Measurements from ENCODE around the gene ACTL9. TPM values are rescaled to one million over a fixed set of nuclear protein-coding genes. Genes with fewer than 3 reads are reported as not detected.

Gene ACTL9
- total RNA-seq, 1 experiment from 2014 or later = not detected

GRCh38 chr19:8648240-8648639 lies 50.4 kb downstream of the ACTL9 start:
- H3K36me3 Mint-ChIP-seq (ENCODE audit: insufficient read depth, unreplicated experiment) = no peaks in the 10 kb centered on the region
- no peak overlapping the region for H3K27ac Mint-ChIP-seq (ENCODE audit: unreplicated experiment)
- TF ChIP-seq, protein P1, sequence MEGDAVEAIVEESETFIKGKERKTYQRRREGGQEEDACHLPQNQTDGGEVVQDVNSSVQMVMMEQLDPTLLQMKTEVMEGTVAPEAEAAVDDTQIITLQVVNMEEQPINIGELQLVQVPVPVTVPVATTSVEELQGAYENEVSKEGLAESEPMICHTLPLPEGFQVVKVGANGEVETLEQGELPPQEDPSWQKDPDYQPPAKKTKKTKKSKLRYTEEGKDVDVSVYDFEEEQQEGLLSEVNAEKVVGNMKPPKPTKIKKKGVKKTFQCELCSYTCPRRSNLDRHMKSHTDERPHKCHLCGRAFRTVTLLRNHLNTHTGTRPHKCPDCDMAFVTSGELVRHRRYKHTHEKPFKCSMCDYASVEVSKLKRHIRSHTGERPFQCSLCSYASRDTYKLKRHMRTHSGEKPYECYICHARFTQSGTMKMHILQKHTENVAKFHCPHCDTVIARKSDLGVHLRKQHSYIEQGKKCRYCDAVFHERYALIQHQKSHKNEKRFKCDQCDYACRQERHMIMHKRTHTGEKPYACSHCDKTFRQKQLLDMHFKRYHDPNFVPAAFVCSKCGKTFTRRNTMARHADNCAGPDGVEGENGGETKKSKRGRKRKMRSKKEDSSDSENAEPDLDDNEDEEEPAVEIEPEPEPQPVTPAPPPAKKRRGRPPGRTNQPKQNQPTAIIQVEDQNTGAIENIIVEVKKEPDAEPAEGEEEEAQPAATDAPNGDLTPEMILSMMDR (IDR thresholded peaks at IDR 0.05; ENCODE audit: unreplicated experiment) = no peak
- DNase-seq = no peak
- H3K9me3 Mint-ChIP-seq (ENCODE audit: low read depth, unreplicated experiment) = no peaks in the 10 kb centered on the region
- no peak overlapping the region for H3K4me3 Mint-ChIP-seq (ENCODE audit: low read depth, unreplicated experiment)
- peaks cover 50% of the 10 kb centered on the region for H3K27me3 Mint-ChIP-seq (ENCODE audit: unreplicated experiment)
- intact Hi-C loops (cut with micrococcal nuclease; ENCODE audit: unreplicated experiment) = loop anchor here (10.0 kb wide), 1 partner anchor 63 kb away; no protein-coding TSS in a partner anchor
- no peaks in the 10 kb centered on the region for H3K4me1 Mint-ChIP-seq (ENCODE audit: low read depth, unreplicated experiment)
- no TSS peak for BruUV-seq (replicated peaks)
- CTCF ChIA-PET = interaction anchor here (0.7 kb wide), 1 partner anchor 769 kb away, joined by 5 read pairs; no protein-coding TSS in a partner anchor

Other genes starting within 250 kb of the ACTL9 start
- 0.47 TPM in 1 of 2 replicates, not detected in the other for gene PRAM1, start 196.2 kb downstream of the ACTL9 start, total RNA-seq (2022)
- gene ZNF414, start 184.6 kb downstream of the ACTL9 start, total RNA-seq (2022) = 8.7 and 11.8 TPM in 2 replicates
- 1.3 TPM in 1 of 2 replicates, not detected in the other for gene MYO1F, start 121.4 kb downstream of the ACTL9 start, total RNA-seq (2022)
- 0.76 TPM in 1 of 2 replicates, not detected in the other for gene ADAMTS10, start 88.1 kb downstream of the ACTL9 start, total RNA-seq (2022)
- gene NFILZ, start 68.2 kb downstream of the ACTL9 start, total RNA-seq (2022) = not detected in 2 replicates
- gene OR2Z1, start 22.8 kb upstream of the ACTL9 start, total RNA-seq (2022) = not detected in 2 replicates
- gene ZNF558, start 133.5 kb upstream of the ACTL9 start, total RNA-seq (2022) = 12.3 and 13.2 TPM in 2 replicates
- gene MBD3L1, start 133.6 kb upstream of the ACTL9 start, total RNA-seq (2022) = not detected in 2 replicates

Data from Calu3 (cell line).